Mucosa of rectum (tissue), 2 donors: Measurements from ENCODE around the gene TMEM217.
"Not testable (repeated sequence)": the region's sequence is repeated elsewhere in the genome, so short reads cannot be mapped to it uniquely, and the experiment has no call there.

ENCODE experiments used
- H3K27ac ChIP-seq, 2 donors: one replicate each; pipeline ENCODE4 v1.7.0; 2013; ENCODE audit warnings: inconsistent platforms in 2 of 2, low read depth in 2 of 2, low read length in 2 of 2
- H3K27me3 ChIP-seq, 2 donors: one replicate each; pipeline ENCODE4 v1.7.0; 2013; ENCODE audit warnings: low read length in 2 of 2; ENCODE audit not compliant: control insufficient read depth in 2 of 2, insufficient read depth in 2 of 2
- H3K36me3 ChIP-seq, 2 donors: one replicate each; pipeline ENCODE4 v1.7.0; 2013; ENCODE audit warnings: low read length in 2 of 2; ENCODE audit not compliant: control insufficient read depth in 2 of 2, insufficient read depth in 2 of 2
- H3K4me1 ChIP-seq, 2 donors: one replicate each; pipeline ENCODE4 v1.7.0; 2013; ENCODE audit warnings: low read length in 2 of 2, mild to moderate bottlenecking in 1 of 2; ENCODE audit not compliant: control insufficient read depth in 2 of 2, insufficient read depth in 2 of 2
- H3K4me3 ChIP-seq, 2 donors: one replicate each; pipeline ENCODE4 v1.7.0; 2013; ENCODE audit warnings: low read length in 2 of 2
- H3K9ac ChIP-seq, 2 donors: one replicate each; pipeline ENCODE4 v1.7.0; 2013; ENCODE audit warnings: low read length in 2 of 2, low read depth in 1 of 2, mild to moderate bottlenecking in 1 of 2
- H3K9me3 ChIP-seq, 2 donors: one replicate each; pipeline ENCODE4 v1.7.0; 2013; ENCODE audit warnings: low read length in 2 of 2; ENCODE audit not compliant: control insufficient read depth in 2 of 2
- donor health status: healthy.
- donor health status: Normal muscosa, but diverticular disease.

Gene TMEM217

DNA sequence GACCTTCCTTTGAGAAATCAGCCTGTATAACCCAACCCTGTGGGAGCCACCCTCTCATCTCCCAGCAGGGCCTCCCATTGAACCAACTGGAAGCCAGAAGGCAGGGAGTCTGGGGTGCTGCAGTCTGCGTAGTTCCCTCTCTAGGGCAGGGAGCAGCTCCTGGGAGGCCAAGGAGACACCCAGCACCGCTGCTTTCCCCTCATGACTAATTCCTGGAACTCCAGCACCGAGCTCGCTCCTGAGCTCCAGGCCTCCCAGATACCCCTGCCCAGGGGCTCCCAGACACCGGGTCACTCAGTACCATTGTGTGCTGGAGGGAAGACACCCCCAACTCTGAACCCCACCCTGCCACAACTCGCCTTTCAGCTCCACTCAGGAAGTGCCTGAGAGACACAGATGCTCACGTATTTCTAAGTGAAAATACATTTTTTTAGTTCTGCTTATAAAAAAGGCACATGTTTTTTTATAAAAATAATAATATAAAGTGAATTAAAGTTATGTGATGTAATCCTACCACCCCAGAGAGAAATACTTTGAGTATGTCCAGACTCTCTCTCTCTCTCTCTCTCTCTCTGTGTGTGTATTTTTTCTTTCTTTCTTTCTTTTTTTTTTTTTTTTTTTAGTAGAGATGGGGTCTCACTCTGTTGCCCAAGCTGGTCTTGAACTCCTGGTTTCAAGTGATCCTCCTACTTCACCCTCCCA, 70.5 kb downstream of the TMEM217 start:
- no peaks in the 10 kb centered on the region for H3K27me3 ChIP-seq
- no peaks in the 10 kb centered on the region for H3K9me3 ChIP-seq
- peaks cover 0 to 2% of the 10 kb centered on the region in 2 donors for H3K4me1 ChIP-seq
- H3K36me3 ChIP-seq = no peaks in the 10 kb centered on the region
- H3K27ac ChIP-seq = no peak overlapping the region
- no peak overlapping the region for H3K4me3 ChIP-seq
- H3K9ac ChIP-seq = no peak overlapping the region

DNA sequence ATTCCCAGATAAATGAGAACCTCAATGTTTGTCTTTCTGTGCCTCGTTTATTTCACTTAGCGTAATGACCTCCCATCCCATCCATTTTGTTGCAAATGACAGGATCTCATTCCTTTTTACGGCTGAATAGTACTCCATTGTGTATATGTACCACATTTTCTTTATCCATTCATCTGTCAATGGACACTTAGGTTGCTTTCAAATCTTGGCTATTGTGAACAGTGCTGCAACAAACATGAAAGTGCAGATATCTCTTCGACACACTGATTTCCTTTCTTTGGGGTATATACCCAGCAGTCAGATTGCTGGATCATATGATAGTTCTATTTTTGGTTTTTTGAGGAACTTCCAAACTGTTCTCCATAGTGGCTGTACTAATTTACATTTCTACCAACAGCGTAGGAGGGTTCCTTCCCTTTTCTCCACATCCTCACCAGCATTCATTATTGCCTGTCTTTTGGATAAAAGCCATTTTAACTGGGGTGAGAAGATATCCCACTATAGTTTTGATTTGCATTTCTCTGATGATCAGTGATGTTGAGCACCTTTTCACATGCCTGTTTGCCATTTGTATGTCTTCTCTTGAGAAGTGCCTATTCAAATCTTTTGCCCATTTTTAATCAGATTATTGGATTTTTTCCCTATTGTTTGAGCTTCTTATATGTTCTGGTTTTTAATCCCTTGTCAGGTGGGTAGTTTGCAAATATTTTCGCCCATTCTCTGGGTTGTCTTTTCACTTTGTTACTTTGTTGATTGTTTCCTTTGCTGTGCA, 71.8 kb downstream of the TMEM217 start:
- not testable (repeated sequence) for H3K4me3 ChIP-seq, H3K27ac ChIP-seq, H3K9me3 ChIP-seq, H3K27me3 ChIP-seq, H3K36me3 ChIP-seq, H3K9ac ChIP-seq, H3K4me1 ChIP-seq

DNA sequence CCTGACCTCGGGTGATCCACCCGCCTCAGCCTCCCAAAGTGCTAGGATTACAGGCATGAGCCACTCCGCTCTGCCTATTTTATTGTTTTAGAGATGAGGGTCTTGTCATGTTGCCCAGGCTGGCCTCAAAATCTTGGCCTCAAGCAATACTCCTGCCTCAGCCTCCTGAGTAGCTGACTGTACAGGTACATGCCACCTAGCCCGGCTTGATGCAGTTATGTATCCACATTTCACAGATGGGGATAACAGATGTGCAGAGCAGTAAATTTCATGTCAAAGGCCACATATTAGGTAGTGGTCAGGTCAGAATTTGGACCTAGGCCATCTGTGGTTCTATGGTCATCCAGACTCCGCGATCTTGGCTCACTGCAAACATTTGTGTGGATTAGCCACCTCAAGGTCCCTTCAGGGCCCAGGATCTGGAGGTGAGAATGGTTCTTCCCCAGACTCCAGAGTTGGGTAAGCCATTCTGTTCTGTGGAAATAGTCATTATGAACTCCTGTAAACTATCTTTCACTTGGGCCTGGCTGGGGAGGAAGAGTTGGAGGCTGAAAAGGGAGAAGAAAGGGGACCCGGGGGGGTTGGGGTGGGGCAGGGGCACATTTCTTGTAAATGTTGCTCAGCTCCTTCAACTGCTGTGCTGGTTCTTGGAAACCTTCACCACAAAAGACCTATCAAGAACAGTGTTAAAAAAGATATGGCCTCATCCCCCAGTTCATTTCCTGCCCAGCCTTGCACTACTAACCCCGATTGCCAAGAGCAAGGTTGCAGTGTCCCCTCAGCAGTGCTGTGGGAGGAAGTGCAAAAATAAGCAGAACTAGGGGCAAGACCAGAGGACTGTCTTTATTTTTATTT, 75.0 kb downstream of the TMEM217 start:
- peak overlapping the region; percentile 18 to 64 for H3K27ac ChIP-seq

DNA sequence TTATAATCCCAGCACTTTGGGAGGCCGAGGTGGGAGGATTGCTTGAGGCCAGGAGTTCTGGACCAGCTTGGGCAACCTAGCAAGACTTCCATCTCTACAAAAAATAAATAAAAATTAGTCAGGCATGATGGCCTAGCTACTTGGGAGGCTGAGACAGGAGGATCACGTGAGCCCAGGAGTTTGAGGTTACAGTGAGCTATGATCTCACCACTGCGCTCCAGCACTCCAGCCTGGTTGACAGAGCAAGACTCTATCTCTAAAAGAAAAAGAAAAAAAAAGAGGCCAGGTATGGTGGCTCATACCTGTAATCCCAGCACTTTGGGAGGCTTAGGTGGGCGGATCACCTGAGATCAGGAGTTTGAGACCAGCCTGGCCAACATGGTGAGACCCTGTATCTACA, 77.3 kb downstream of the TMEM217 start:
- not testable (repeated sequence) for H3K4me3 ChIP-seq, H3K4me1 ChIP-seq, H3K36me3 ChIP-seq, H3K27me3 ChIP-seq, H3K27ac ChIP-seq, H3K9me3 ChIP-seq, H3K9ac ChIP-seq

More for the DNA sequence above, 75.0 kb downstream of the TMEM217 start:
- Histone ChIP-seq H3K27me3 (no peaks in the 10 kb centered on the region), H3K4me3 (no peak overlapping the region), H3K9me3 (no peaks in the 10 kb centered on the region), H3K4me1 (peaks cover 0 to 2% of the 10 kb centered on the region in 2 donors), H3K36me3 (no peaks in the 10 kb centered on the region), H3K9ac (no peak overlapping the region)

DNA sequence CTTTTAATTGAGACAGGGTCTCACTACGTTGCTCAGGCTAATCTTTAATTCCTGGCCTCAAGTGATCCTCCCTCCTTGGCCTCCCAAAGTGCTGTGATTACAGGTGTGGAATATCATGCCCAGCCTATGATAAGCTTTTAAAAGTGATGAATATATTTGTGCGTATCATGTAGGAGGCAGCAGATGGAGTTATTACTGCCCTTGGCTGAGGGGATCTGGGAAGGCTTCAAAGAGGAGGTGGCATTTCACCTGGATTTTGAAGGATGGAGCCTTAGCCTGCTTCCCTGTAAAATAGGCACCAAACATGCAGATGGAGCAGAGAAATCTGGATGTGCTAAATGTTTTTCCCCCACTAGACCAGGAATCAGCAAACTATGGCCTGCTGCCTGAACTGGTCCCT, 77.9 kb downstream of the TMEM217 start:
- Histone ChIP-seq H3K9ac (no peak overlapping the region), H3K27ac (no peak overlapping the region), H3K9me3 (no peaks in the 10 kb centered on the region)

DNA sequence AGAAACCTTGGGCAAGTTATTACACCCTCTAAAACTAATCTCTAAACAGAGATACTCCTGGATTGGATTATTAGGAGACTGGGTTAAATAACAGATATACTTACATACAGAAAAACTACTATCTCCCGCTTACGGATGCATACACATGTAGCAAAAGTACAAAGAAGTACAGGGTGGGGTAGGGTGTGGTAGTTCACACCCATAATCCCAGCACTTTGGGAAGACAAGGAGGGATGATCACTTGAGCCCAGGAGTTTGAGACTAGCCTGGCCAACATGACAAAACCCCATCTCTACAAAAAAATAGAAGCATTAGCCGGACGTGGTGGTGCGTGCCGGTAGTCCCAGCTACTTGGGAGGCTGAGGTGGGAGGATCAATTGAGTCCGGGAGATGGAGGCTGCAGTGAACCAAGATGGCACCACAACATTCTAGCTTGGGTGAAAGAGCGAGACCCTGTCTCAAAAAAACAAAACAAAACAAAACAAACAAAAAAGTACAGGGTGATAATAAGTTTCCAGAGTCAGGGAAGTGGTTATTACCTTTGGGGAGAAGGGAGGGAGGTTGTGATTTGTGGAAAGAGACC, 79.9 kb downstream of the TMEM217 start:
- no peak overlapping the region for H3K9ac ChIP-seq
- H3K27ac ChIP-seq = no peak overlapping the region
- H3K9me3 ChIP-seq = no peaks in the 10 kb centered on the region
- H3K27me3 ChIP-seq = no peaks in the 10 kb centered on the region
- peaks cover 4 to 19% of the 10 kb centered on the region in 2 donors for H3K4me1 ChIP-seq
- peaks cover 20 to 21% of the 10 kb centered on the region in 2 donors for H3K36me3 ChIP-seq
- no peak overlapping the region for H3K4me3 ChIP-seq

More for the DNA sequence above, 77.9 kb downstream of the TMEM217 start:
- no peak overlapping the region for H3K4me3 ChIP-seq
- peaks cover under 1% of the 10 kb centered on the region in 2 donors for H3K36me3 ChIP-seq
- H3K27me3 ChIP-seq = no peaks in the 10 kb centered on the region
- peaks cover 4 to 6% of the 10 kb centered on the region in 2 donors for H3K4me1 ChIP-seq

DNA sequence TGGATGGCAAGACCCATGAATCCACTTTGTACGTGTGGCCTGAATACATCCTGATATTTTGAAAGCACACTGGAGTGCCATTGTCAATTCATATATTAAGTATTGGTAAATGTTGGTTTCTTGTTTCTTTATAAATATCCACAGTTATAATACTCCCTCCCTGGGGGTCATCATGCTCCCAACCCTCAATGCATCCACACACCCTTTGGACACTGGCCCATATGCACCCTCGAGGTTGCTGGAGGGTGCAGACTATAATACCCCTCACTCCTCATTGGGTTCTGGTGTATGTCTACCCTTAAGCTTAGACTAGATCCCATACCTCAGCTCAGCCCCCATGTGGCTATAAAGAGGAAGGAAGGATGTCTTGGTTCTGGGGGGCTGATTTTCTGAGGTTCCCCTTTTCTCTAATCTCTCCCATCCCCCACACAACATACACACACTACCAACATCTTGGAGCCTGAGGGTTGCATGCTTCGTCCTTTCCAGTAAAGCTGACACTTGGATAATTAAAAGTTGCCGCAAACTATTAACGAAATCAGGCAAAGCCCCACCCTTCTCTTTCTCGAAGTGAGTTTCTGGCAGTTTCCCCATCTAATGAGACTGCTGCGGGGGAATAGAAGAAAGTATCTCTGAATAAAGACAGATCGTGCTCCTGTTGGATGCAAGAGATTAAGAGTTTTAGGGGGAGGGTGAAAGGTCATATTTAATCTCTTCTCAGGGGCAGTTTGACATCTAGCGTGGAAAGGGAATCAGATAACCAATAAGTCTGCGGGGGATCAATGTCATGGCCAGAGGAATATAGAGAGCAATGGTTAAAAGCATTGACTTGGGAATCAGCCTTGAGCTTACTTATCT, 80.6 kb downstream of the TMEM217 start:
- Histone ChIP-seq H3K9me3 (no peaks in the 10 kb centered on the region), H3K4me3 (no peak overlapping the region), H3K27me3 (no peaks in the 10 kb centered on the region), H3K27ac (no peak overlapping the region), H3K4me1 (peaks cover 10 to 22% of the 10 kb centered on the region in 2 donors), H3K36me3 (peaks cover 24 to 28% of the 10 kb centered on the region in 2 donors), H3K9ac (no peak overlapping the region)

DNA sequence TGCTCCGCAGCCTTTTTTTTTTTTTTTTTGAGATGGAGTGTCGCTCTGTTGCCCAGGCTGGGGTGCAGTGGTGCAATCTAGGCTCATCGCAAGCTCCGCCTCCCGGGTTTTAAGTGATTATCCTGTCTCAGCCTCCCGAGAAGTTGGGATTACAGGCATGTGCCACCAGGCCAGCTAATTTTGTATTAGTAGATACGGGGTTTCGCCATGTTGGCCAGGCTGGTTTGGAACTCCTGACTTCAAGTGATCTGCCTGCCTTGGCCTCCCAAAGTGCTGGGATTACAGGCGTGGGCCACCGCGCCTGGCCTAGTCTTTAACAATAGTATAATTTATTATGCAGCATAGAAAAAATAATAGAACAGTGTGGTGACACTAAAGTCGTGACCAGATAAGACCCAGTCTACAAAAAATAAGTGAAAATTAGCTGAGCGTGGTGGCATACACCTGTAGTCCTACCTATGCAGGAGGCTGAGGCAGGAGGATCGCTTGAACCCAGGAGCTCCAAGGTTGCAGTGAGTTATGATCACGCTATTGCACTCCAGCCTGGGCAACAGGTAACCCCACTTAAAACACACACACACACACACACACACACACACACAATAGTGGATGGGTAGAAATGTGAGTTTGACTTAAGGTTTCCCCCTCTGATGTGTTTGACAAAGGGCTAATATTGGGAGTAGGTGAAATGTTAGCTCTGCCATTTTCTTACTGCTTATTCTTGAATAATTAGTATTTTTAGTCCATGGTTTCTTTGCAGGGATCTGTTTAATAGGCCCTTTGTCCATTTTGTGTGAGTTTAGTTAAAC, 81.5 kb downstream of the TMEM217 start:
- peaks cover 24 to 28% of the 10 kb centered on the region in 2 donors for H3K36me3 ChIP-seq
- H3K9ac ChIP-seq = no peak overlapping the region
- no peak overlapping the region for H3K4me3 ChIP-seq
- H3K9me3 ChIP-seq = no peaks in the 10 kb centered on the region
- no peak overlapping the region for H3K27ac ChIP-seq
- H3K4me1 ChIP-seq = peaks cover 16 to 23% of the 10 kb centered on the region in 2 donors
- H3K27me3 ChIP-seq = no peaks in the 10 kb centered on the region
